GM12864 (cell line): ENCODE measurements around the gene TMPRSS11A.

Source experiments
- DNase-seq: peaks from one replicate; pipeline ENCODE4 v3.0.0-alpha.2; 2011; ENCODE audit warnings: low read depth
- H3K4me3 ChIP-seq: 2 replicates; pipeline ENCODE4 v1.5.1; 2011; ENCODE audit warnings: mild to moderate bottlenecking, low read depth, low read length, control low read depth
- TF ChIP-seq, protein P1 (sequence below): IDR thresholded peaks from 2 replicates; pipeline ENCODE4 v1.5.1; 2011; ENCODE audit warnings: low read depth, mild to moderate bottlenecking, moderate library complexity, low read length, control low read depth, inconsistent platforms; ENCODE audit errors: missing control alignments

TMPRSS11A gene

DNA sequence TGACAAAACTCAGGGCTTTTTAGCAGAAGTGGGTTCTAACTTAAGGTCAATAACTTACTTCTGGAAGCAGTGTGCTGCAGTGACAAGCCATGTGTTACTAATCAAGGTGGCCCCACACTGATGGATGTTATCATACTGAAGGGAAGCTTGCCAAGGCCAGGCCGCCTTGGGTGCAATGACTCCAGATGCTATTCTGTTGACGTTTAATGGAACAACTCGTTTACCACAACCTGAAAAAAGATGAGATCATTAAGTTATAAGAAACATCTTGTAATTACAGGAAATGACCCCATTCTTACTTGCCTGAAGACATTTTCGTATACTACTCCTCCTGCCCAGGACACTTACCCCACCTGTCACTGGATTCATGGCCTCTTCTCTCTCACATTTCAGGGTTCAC is 40.6 kb downstream of the TMPRSS11A start:
- TF ChIP-seq, protein P1, sequence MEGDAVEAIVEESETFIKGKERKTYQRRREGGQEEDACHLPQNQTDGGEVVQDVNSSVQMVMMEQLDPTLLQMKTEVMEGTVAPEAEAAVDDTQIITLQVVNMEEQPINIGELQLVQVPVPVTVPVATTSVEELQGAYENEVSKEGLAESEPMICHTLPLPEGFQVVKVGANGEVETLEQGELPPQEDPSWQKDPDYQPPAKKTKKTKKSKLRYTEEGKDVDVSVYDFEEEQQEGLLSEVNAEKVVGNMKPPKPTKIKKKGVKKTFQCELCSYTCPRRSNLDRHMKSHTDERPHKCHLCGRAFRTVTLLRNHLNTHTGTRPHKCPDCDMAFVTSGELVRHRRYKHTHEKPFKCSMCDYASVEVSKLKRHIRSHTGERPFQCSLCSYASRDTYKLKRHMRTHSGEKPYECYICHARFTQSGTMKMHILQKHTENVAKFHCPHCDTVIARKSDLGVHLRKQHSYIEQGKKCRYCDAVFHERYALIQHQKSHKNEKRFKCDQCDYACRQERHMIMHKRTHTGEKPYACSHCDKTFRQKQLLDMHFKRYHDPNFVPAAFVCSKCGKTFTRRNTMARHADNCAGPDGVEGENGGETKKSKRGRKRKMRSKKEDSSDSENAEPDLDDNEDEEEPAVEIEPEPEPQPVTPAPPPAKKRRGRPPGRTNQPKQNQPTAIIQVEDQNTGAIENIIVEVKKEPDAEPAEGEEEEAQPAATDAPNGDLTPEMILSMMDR, result no peak
- no peak for DNase-seq
- no peak overlapping the region for H3K4me3 ChIP-seq

DNA sequence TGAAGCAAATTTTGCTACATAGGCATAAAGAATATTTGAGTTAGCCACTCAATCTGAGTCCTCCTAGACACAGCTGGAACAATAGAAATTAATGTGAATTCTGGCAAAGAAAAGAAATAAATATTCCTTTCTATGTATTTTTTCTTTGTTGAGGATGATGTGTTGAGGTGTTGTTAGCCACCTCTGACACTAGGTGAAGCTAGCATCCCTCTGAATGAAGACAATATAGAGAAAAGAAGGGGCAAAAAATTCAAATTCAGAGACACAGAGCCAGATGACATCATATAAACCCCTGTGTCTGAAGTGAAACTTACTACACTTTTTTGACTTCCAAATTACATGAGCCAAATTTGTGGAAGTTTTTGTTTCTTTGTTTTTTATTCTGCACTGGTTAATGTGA is 44.9 kb downstream of the TMPRSS11A start:
- H3K4me3 ChIP-seq, result no peak overlapping the region
- no peak for DNase-seq
- TF ChIP-seq, protein P1, result peak; percentile 23

DNA sequence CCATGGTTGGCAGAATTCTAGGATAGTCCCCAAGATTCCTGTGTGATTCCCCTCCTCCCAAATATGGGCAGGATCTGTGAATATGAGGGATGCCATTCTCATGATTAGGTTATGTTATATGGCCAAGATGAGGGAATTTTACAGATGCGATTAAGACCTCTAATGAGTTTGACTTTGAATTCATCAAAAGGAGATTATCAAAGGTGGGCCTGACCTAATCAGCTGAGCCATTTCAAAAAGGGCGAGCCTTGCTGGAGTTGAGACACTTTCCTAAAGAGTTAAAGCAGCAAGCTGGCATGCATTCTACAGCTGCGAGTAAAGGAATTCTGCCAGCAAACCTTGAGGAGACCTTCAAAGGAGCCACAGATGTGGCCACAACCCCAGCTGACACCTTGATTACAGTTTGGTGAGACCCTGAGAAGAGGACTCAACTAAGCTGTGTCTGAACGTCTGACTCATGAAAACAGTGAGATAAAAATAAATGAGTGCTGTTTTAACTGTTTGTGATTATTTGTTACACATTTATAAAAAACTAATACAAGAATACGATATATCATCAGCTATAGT is 47.8 kb downstream of the TMPRSS11A start:
- no peak overlapping the region for H3K4me3 ChIP-seq
- DNase-seq, result no peak
- TF ChIP-seq, protein P1, result no peak

DNA sequence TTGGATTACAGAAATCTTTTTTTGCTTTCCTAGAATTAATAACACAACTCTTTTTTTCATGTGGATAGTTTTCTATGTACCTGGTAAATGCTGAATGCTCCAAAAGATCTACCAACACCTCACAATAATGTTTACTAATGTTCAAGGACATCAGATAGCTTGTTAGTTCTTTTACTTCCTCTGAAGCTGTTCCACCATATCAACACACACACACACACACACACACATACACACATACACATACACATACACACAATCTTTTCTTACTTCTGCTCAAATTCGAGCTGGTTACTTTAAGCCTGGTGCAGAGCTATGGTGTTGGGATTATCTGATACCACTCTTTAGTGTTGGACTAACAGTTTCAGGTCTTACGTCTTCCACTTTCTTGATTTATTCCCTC is 51.2 kb downstream of the TMPRSS11A start:
- TF ChIP-seq, protein P1, result no peak
- DNase-seq, result no peak
- H3K4me3 ChIP-seq, result no peak overlapping the region

DNA sequence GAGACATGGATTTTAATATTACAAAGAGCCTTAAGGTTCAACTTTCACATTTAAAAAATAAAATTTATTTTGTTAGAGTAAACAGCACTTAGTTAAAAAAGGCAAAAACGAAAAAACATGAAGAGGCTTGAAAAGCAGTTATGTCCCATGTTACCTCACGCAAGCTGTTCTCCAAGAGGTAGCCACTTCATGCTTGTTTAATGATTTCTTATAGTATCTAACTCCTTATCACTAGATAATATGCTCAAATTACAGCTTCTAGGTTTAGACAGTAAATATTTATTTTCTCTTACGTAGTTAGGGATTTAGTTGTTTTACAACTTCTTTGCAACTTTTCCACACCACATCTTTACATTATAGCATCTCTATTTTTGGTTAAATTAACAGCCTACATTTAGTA is 51.7 kb downstream of the TMPRSS11A start:
- H3K4me3 ChIP-seq, result no peak overlapping the region
- TF ChIP-seq, protein P1, result no peak
- DNase-seq, result no peak

DNA sequence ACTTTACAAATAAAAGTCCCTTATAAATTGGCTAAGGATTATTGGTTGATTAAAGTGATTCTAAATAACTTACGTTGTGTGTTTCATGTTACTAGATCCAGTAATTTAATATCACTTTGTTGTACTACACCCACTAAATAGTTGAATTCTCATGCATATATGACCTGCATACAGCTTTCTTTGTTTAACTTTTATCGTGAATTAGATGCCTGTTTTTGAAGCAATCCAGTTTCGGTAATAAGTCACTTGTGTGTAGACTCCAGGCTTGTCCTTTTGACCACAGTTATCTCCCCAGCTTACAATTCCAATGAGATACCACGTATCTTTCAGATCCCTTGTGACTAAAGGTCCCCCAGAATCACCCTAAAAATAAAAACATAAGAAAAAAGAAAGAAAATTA is 52.2 kb downstream of the TMPRSS11A start:
- no peak for DNase-seq
- TF ChIP-seq, protein P1, result no peak
- H3K4me3 ChIP-seq, result no peak overlapping the region

DNA sequence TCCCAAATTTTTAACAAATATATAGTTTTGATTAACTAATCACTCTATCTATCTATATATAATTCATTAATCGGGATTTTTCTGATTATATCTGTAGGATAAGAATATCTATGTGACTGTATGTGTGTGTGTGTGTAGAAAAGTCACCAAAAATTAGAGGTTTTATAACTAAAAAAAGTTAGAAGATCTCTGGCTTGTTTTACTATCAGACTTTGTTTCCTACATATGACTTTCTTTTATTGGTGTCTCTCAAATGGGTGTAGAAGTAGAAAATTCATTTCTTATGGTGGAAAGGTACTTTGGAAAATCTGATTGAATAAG is 52.7 kb downstream of the TMPRSS11A start:
- TF ChIP-seq, protein P1, result no peak
- no peak overlapping the region for H3K4me3 ChIP-seq
- no peak for DNase-seq
